C4-2B (cell line): ENCODE results near the gene NEURL2.
"Not testable (repeated sequence)": the region's sequence is repeated elsewhere in the genome, so short reads cannot be mapped to it uniquely, and the experiment has no call there.

Experiments used
- H3K27ac ChIP-seq: fragments of 450-650 bp; 2 replicates; pipeline ENCODE4 v1.5.1; 2017
- CTCF ChIP-seq: fragments of 450-650 bp; conservative IDR thresholded peaks from 2 replicates; pipeline ENCODE4 v1.5.1; 2017; ENCODE audit warnings: mild to moderate bottlenecking
- ZFX ChIP-seq: fragments of 450-650 bp; IDR thresholded peaks from 2 replicates; pipeline ENCODE4 v1.6.1; 2017

Gene NEURL2

DNA sequence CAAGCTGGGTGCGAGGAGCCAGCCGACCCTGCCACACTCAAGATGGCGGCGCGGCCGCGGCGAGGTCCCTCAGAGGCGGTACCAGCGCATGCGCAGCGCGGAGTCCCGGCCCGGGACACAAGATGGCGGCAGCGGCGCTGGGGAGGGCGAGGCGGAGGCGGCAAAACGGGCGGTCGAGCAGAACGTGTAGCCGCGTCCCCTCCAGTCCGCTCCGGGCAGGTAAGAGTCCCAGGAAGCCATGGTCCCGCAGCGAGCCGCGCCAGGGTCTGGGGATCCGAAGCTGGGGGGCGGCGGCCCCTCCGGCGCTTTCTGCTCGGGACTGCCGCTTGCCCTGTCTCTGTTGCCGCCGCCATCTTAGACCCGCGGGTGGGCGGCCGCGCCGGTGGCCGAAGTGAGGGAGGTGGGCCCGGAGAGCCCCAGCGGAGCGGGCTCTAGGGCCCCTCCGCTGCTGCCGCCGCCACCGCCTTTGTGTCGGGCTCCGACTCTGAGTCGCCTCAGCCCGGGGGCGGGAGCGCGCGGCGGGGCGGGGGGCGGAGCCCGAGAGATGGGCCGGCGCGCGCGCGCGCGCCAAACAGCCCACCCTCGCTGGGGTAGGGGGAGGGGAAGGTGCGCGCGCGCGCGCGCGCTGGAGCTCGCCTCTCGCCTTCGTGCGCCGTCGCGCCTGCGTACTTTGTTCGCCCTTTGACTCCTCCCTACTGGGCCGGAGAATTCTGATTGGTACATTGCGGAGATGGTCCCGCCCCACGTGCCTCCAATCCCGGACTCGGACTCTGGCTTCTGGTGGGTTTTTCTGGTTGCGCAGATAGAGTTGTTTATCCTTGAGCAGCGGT lies 43.8 kb upstream of the NEURL2 start, which contains the start of gene PCIF1:
TSS of gene PCIF1 (plus strand) at position 98 of the 830 bp plus-strand sequence. CDS start 4,317 bp downstream, outside the sequence.
- TF ChIP-seq CTCF, result no peak
- TF ChIP-seq ZFX, result peak; percentile 26; the same call in 1 of the 2 replicates
- peak within 1 kb of the TSS; percentile 99 for H3K27ac ChIP-seq

DNA sequence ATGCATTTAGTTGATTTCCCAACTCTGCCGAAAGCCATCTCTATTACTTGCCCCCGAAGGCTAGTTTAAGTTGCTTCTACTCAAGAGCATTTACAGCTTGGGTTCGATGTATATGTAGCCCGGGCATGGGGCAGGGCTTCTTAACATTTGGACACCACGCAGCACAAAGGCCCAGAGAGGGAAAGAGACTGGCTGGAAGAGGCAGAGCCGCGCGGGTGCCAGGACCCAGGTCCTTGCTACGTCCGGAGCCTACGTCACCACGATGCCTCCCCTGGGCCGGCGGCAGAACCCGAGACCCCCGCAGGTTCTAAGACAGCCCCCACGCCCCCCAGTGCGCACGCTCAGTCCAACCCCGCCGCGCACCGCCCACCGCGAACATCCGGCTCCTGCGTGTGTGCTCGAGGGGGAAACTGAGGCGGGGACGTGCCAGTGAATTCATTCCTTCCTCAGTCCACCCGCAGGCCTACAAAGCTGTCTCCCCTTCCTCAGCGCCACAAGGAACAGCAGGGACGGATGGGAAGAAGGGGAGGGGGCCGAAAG lies 43.1 kb upstream of the NEURL2 start:
- no peak for TF ChIP-seq CTCF
- TF ChIP-seq ZFX, result no peak
- peak overlapping the region; percentile 99 for H3K27ac ChIP-seq

DNA sequence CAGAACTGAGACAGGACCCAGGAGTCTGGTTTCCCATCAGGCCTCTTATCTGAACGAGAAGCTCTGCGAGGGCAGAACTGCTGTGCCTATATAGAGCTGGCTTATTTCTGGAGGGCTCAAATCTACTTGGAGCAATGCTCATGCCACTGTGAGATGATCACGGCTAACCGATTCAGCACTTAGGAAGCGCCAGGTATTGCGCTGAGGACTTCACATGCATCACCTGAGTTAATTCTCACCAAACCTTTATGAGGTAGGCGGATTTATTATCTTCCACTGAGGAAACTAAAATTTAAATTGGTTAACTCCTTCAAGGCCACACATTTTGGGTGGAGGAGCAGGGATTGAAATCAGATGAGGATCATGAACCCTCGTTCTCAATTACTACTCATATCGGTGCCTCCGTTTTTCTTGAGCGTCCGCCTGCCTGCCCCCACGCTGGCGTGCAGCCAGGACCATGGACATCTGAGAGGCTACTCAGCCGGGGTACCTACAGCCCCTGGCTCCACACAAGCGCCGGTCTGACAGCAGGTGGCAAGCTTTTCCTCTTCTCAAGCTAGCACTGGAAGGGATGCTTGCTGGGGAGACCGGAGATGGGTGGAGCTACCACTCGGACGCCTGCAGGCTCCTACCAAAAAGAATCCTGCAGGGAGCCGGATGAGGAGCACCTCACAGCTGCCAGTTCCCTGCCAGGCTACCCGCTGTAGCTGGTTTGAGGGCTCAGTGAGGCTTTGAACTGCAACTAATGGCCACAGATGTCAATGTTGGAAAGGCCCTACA lies 42.4 kb upstream of the NEURL2 start:
- H3K27ac ChIP-seq, result peak overlapping the region; percentile 99
- no peak for TF ChIP-seq ZFX
- TF ChIP-seq CTCF, result no peak; the same call in 1 of the 2 replicates

DNA sequence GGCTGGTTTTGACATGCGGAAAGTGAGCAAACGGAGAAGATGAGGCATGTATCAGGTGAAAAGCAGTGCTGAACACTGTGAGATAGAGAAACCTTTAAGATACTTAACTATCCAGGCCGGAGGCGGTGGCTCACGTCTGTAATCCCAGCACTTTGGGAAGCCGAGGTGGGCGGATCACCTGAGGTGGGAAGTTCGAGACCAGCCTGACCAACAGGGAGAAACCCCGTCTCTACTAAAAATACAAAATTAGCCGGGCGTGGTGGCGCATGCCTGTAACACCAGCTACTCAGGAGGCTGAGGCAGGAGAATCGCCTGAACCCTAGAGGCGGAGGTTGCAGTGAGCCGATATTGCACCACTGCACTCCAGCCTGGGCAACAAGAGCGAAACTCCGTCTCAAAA lies 40.7 kb upstream of the NEURL2 start:
- H3K27ac ChIP-seq, result not testable (repeated sequence)

DNA sequence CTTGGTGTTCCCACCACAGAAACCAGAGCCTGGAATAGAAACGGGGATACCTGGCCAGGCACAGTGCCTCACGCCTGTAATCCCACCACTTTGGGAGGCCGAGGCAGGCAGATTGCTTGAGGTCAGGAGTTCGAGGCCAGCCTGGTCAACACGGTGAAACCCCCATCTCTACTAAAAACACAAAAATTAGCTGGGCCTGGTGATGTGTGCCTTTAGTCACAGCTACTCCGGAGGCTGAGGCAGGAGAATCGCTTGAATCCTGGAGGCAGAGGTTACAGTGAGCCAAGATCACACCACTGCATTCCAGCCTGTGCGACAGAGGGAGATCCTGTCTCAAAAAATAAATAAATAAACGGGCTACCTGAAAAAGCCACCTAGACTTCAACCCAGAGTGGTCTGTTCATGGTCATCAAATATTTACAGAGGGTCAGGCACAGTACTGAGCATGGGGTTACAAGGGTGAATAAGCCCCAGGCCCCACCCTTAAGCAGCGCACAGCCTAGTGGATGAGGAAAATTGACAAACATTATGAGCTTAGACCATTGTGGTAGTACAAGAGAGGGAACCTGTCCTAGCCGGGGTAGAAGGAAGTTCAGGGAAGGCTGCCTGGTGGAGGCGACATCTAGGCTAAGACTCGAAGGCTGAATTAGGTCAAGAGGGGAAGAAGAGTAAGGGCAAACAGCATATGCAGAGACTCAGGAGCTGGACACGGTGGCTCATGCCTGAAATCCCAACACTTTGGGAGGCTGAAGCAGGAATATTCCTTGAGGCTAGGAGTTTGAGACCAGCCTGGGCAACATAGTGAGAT lies 36.3 kb upstream of the NEURL2 start:
- no peak for TF ChIP-seq CTCF
- TF ChIP-seq ZFX, result no peak

DNA sequence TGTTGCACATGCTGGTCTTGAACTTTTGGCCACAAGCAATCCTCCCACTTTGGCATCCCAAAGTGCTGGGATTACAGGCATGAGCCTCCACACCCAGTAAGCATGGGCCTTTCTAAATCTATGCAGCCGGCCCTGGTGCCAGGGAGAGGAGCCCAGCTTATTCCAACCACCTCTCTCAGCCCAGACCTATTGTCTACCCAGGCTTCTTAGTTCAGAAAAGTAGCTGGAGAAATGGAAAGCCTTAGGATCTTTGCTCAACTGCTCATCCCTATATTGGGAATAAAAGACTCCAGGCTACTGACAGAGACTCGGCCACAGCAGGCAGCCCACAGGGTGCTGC lies 35.7 kb upstream of the NEURL2 start:
- H3K27ac ChIP-seq, result no peak overlapping the region
- TF ChIP-seq CTCF (no peak), ZFX (no peak)

More for the DNA sequence above, 36.3 kb upstream of the NEURL2 start:
- no peak overlapping the region for H3K27ac ChIP-seq

- no peak for TF ChIP-seq CTCF
- no peak for TF ChIP-seq ZFX
- no peak overlapping the region for H3K27ac ChIP-seq
Measured at GRCh38 chr20:45925821-45926506, 35.0 kb upstream of the NEURL2 start.
